Activated naive CD4-positive, alpha-beta T cell treated with anti-CD3 and anti-CD28 coated beads for 36 hours (primary cell): ENCODE results near the gene ANO2. TPM values are rescaled to one million over a fixed set of nuclear protein-coding genes. Genes with fewer than 3 reads are reported as not detected.

Experiments used
- CTCF ChIA-PET: fragments of 350-600 bp; sonication (Branson Sonifier 250); formaldehyde crosslinking; loops from one replicate; lab custom pipeline; 2021; ENCODE audit warnings: antibody characterized with exemption; lab: Charles Lee
- DNase-seq: peaks from one replicate; pipeline ENCODE4 v3.0.0-alpha.2; 2020
- H3K27ac Mint-ChIP-seq: one replicate; pipeline ENCODE4 v1.8.0; 2021; ENCODE audit warnings: mild to moderate bottlenecking, mixed read lengths
- H3K27me3 Mint-ChIP-seq: one replicate; pipeline ENCODE4 v1.8.0; 2021; ENCODE audit warnings: low read depth, mixed read lengths
- H3K36me3 Mint-ChIP-seq: one replicate; pipeline ENCODE4 v1.8.0; 2021; ENCODE audit warnings: low read depth, mixed read lengths
- H3K4me1 Mint-ChIP-seq: one replicate; pipeline ENCODE4 v1.8.0; 2021; ENCODE audit warnings: low read depth, mixed read lengths
- H3K4me3 Mint-ChIP-seq: one replicate; pipeline ENCODE4 v1.8.0; 2021; ENCODE audit warnings: mild to moderate bottlenecking, moderate library complexity, mixed read lengths
- H3K9me3 Mint-ChIP-seq: one replicate; pipeline ENCODE4 v1.8.0; 2021; ENCODE audit warnings: mixed read lengths
- intact Hi-C: fragments of 100-400 bp; cut with micrococcal nuclease; formaldehyde crosslinking; loops from one replicate; pipeline ENCODE4 v1.15.1; 2023
- total RNA-seq, 2 experiments: library from RNA; stranded (reverse); gene quantifications; one replicate each; pipeline ENCODE4 v1.2.3, GENCODE V29; 2021

ANO2 gene
- total RNA-seq, 2 experiments from 2014 or later: not detected

DNA sequence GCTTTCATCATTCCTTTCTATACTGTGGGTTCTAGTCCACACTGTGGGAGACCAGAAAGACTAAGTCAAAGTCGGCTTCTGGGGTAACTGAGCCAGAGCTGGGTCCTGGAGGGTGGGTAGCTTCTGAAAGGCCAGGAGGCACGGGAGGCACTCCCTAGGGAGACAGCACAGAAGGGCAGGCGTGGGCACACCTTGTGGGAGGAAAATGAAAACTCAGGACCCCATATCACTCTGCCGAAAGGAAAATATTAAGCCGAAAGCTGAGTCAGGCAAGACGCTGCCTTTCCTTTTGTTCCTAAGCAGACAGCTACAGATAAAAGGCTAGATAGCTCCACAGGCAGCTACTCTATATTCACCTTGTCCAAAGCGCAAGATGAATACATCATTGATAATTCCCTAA is 20.7 kb downstream of the ANO2 start:
- intact Hi-C loops: no loop called here
- DNase-seq: no peak
- peaks cover 12% of the 10 kb centered on the region for H3K27me3 Mint-ChIP-seq
- H3K4me1 Mint-ChIP-seq: no peaks in the 10 kb centered on the region
- no peak overlapping the region for H3K4me3 Mint-ChIP-seq
- no peaks in the 10 kb centered on the region for H3K36me3 Mint-ChIP-seq
- no peaks in the 10 kb centered on the region for H3K9me3 Mint-ChIP-seq
- H3K27ac Mint-ChIP-seq: no peak overlapping the region
- CTCF ChIA-PET: no interaction called here

DNA sequence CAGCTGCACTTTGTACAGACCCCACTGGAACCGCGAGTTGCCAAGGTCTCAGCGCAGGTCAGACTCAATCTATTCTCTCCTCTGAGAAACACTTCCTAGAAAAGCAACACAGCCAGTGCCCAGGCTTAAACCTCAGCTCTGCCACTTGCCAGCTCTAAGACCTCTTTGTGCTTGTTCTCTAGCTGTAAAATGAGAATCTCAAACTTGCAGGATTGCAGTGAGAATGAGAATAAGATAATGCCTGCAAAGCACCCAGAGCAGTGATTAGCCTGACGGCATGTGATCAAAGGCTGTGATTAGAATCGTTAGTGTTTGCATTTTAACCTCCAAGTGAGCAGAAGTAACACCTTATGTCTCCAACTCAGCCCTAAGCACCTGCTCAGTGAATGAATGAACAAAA is 21.3 kb downstream of the ANO2 start:
- no peak for DNase-seq
- intact Hi-C loops: no loop called here
- Mint-ChIP-seq H3K27me3 (peaks cover 12% of the 10 kb centered on the region), H3K27ac (no peak overlapping the region), H3K4me1 (no peaks in the 10 kb centered on the region), H3K4me3 (no peak overlapping the region), H3K9me3 (no peaks in the 10 kb centered on the region), H3K36me3 (no peaks in the 10 kb centered on the region)
- CTCF ChIA-PET: no interaction called here

DNA sequence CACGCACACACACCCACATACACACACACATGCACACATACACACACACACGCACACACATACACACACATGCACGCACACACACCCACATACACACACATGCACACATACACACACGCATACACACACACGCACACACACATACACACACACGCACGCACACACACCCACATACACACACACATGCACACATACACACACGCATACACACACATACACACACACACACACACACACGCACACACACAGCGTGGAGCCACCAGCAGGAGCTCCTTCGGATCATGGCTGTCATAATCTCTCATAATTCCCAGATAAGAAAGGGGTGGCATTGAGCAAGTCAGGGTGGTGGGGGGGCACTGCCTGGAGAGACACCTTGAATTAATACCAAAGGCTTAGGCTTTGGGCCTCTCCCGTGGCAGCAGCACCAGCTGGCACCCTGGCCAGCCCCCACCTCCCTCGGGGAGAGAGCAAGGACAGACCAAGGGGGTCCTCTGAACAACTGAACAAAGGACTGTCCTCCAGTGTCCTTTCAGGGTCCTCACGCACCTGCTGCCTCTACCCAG is 21.9 kb downstream of the ANO2 start:
- no peaks in the 10 kb centered on the region for H3K4me1 Mint-ChIP-seq
- H3K27ac Mint-ChIP-seq: no peak overlapping the region

DNA sequence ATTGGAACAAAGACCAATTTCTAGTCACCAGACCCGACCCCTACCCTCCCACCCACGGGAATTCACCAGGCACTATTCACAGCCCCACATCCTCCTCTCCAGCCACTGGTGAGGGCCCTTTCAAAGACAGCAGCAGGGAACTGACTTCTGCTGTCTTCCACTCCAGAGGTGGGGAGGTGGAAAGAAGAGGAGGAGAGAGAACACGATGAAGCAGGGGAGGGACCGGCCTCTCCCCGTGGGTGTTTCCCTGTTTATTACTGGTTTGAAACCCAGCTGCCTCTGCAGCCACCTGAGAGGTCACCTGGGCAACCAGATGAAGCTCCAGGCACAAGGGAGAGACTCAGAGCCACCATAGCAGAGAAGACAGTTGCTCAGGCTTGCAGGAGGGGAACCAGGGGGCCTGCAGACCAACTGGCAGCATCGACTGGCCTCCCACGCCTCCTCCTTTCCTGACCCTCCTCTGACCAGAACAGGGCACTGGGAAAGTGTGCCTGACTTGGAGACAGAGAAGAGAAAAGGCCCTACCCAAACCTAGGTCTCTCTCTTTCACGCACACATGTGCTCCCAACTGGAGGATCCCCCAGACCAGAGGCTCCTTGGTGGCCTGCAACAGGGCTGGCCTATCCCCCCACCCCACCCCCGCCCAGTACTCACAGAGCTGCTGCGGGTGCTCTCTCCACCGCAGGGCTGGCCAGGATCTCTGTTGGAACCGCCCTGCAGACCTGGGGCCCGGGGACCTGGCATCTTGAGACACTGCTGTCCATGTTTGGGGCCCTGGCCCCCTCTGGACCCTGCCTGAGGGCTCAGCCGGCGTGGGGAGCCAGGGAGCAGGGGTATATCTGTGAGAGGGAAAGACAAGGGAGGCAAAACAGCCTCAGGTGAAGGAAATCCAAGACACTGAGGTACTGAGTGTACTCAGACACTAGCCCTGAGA is 22.8 kb downstream of the ANO2 start:
- CTCF ChIA-PET: no interaction called here
- intact Hi-C loops: no loop called here
- DNase-seq: no peak
- no peaks in the 10 kb centered on the region for H3K9me3 Mint-ChIP-seq
- no peak overlapping the region for H3K4me3 Mint-ChIP-seq
- no peaks in the 10 kb centered on the region for H3K4me1 Mint-ChIP-seq
- H3K27me3 Mint-ChIP-seq: peaks cover 8% of the 10 kb centered on the region
- H3K27ac Mint-ChIP-seq: no peak overlapping the region
- no peaks in the 10 kb centered on the region for H3K36me3 Mint-ChIP-seq

More for the DNA sequence above, 21.9 kb downstream of the ANO2 start:
- CTCF ChIA-PET: no interaction called here
- no peak for DNase-seq
- no peaks in the 10 kb centered on the region for H3K9me3 Mint-ChIP-seq
- intact Hi-C loops: no loop called here
- H3K4me3 Mint-ChIP-seq: no peak overlapping the region
- H3K27me3 Mint-ChIP-seq: peaks cover 12% of the 10 kb centered on the region
- H3K36me3 Mint-ChIP-seq: no peaks in the 10 kb centered on the region

DNA sequence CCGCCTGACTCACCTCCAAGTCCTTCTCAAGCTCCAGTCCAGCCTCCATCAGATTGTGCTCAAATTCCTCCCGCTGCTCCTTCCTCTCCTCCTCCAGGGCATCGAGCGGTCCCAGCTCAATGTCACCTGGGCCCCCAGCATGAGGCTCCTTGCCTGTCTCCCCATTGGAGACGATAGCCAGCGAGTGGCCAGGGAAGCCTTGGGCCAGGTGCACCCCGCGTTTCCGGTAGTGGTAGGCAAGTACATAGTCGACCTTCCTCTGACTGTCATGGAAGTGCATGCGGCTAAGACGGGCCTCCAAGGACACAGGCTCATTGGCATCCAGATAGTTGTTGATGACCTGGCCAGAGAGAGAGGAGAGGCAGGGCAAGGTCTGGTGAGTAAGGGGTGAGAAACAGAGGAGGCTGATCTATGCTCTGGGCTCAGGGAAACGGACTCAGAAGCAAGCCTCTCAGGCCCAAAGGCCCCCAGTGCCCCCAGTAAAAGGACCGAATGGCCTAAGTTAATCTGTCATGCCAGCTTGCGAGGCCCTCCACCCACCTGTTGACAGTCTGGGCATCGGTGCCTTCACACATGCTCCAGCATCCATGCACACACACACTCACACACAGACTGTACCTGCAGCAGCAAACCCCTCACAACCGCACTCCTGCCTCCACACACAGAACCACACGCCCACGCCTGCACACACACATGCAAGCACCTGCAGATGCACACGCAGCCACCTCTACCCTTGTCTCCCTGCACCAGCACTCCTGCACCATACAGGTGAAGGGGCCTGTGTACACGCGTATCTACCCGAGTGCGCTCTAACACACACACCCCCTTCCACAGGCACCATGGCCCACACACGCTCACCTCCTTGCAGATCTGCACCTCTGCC is 23.8 kb downstream of the ANO2 start:
- no peak overlapping the region for H3K27ac Mint-ChIP-seq
- H3K9me3 Mint-ChIP-seq: no peaks in the 10 kb centered on the region

DNA sequence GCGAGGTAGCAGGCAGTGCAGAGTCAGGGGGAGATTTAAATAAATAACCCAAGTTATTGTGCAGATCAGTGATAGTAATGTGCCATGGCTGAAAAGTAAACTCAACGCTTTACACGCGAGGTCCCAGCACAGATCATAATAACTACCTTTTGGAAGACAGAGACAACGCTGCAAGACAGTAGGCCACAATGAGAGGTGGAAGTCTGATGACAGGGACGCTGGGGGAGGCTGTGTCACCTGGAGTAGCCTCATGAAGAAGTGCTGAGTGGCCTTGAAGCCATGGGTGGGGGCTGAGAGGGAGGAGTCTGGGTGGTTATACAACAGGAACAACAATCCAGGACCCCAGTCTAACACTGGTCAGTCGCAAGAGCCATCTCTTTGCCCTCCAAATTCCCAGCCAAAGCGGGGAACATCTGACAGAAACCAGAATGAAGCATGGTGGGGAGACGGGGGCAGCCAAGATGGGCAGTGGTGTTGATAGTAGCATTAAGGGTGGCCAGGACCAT is 28.2 kb downstream of the ANO2 start:
- no peak overlapping the region for H3K4me3 Mint-ChIP-seq
- H3K9me3 Mint-ChIP-seq: no peaks in the 10 kb centered on the region
- DNase-seq: no peak
- H3K4me1 Mint-ChIP-seq: no peaks in the 10 kb centered on the region
- H3K36me3 Mint-ChIP-seq: no peaks in the 10 kb centered on the region
- CTCF ChIA-PET: no interaction called here
- no peaks in the 10 kb centered on the region for H3K27me3 Mint-ChIP-seq
- intact Hi-C loops: no loop called here
- no peak overlapping the region for H3K27ac Mint-ChIP-seq

More for the DNA sequence above, 23.8 kb downstream of the ANO2 start:
- CTCF ChIA-PET: no interaction called here
- intact Hi-C loops: no loop called here
- no peak overlapping the region for H3K4me3 Mint-ChIP-seq
- no peaks in the 10 kb centered on the region for H3K4me1 Mint-ChIP-seq
- H3K36me3 Mint-ChIP-seq: no peaks in the 10 kb centered on the region
- no peak for DNase-seq
- peaks cover 5% of the 10 kb centered on the region for H3K27me3 Mint-ChIP-seq

DNA sequence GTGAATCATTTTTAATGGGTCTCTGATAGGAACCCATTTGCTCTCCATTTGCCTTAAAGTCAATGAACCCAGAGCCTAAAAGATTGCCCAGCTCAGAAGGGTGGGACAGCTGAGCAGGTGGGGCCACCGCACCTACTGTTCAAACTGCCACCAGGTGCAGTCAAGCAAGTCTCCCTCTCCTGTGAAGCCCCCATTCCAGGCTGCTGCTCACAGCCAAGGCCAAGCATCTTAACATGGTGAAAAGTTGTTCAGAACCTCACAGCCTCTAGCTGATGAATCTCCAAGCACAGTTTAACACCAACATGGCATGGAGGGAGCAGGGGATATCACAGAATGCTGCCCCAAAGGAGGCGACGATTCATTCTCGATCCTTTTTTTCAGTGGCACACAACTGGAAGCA is 29.5 kb downstream of the ANO2 start:
- H3K4me3 Mint-ChIP-seq: no peak overlapping the region
- no peaks in the 10 kb centered on the region for H3K27me3 Mint-ChIP-seq
- no peaks in the 10 kb centered on the region for H3K4me1 Mint-ChIP-seq
- intact Hi-C loops: no loop called here
- DNase-seq: no peak
- CTCF ChIA-PET: no interaction called here
- H3K36me3 Mint-ChIP-seq: no peaks in the 10 kb centered on the region
- H3K27ac Mint-ChIP-seq: no peak overlapping the region
- H3K9me3 Mint-ChIP-seq: no peaks in the 10 kb centered on the region

DNA sequence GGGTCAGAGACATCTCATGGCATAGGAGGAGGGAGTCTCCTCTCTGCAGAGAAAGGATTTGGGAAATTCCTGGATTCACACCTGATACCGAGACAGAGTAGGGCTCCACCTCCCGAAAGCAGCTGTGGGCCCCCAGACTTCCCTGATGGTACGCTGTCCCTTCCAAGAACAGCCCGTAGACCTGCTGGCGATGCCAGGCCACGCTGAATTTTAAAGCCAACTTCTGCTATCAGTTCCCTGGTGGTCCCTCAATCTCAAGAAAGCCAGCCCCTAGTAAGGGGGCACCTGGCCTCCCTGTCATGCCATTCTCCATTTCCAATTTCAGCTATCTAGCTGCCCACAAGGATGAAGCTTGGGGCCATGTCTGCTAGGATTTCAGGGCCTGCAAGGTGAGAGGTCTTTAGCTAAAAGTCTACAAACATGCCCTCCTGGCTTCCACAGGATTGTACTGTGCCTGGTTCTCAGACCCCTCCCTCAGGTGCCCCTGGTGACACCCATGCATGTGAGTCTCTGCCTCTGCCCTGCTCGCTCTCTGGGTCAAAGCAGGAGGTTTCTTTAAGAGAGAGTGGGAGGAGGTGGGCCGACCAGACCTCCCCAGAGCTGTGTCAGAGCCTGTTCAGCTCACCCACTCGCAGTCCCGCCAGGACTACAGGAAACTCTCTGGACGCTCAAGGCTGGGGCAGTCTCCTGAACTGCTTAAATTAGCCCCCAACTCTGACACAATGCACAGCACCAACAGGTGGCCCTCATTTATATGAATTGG is 30.5 kb downstream of the ANO2 start:
- CTCF ChIA-PET: no interaction called here

DNA sequence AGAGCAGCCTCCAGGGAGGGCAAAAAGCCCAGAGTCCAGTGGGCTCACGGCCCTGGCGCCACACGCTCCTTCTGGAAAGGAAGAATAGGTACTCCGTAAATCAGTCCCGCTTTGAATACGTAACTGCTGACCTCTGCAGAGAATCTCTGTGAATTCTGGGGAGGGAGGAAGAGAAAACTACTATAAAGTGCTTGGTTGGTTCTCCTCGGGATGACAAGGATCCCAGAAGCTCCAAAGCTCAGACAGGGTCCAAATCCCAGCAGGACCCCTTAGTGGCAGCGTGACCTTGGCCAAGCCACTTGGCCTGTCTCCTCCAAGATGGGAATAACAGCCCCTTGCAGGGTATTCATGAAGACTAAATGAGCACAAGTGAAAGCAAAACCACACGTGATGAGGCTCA is 31.7 kb downstream of the ANO2 start:
- Mint-ChIP-seq H3K27ac (no peak overlapping the region), H3K36me3 (no peaks in the 10 kb centered on the region), H3K9me3 (no peaks in the 10 kb centered on the region), H3K4me3 (no peak overlapping the region), H3K4me1 (no peaks in the 10 kb centered on the region), H3K27me3 (no peaks in the 10 kb centered on the region)
- CTCF ChIA-PET: interaction anchor here (0.7 kb wide), 1 partner anchor 1862 kb away, joined by 3 read pairs; no protein-coding TSS in a partner anchor
- intact Hi-C loops: no loop called here
- DNase-seq: no peak

More for the DNA sequence above, 30.5 kb downstream of the ANO2 start:
- H3K27ac Mint-ChIP-seq: no peak overlapping the region
- H3K27me3 Mint-ChIP-seq: no peaks in the 10 kb centered on the region
- no peak for DNase-seq
- H3K9me3 Mint-ChIP-seq: no peaks in the 10 kb centered on the region
- no peaks in the 10 kb centered on the region for H3K4me1 Mint-ChIP-seq
- H3K4me3 Mint-ChIP-seq: no peak overlapping the region
- H3K36me3 Mint-ChIP-seq: no peaks in the 10 kb centered on the region
- intact Hi-C loops: no loop called here

DNA sequence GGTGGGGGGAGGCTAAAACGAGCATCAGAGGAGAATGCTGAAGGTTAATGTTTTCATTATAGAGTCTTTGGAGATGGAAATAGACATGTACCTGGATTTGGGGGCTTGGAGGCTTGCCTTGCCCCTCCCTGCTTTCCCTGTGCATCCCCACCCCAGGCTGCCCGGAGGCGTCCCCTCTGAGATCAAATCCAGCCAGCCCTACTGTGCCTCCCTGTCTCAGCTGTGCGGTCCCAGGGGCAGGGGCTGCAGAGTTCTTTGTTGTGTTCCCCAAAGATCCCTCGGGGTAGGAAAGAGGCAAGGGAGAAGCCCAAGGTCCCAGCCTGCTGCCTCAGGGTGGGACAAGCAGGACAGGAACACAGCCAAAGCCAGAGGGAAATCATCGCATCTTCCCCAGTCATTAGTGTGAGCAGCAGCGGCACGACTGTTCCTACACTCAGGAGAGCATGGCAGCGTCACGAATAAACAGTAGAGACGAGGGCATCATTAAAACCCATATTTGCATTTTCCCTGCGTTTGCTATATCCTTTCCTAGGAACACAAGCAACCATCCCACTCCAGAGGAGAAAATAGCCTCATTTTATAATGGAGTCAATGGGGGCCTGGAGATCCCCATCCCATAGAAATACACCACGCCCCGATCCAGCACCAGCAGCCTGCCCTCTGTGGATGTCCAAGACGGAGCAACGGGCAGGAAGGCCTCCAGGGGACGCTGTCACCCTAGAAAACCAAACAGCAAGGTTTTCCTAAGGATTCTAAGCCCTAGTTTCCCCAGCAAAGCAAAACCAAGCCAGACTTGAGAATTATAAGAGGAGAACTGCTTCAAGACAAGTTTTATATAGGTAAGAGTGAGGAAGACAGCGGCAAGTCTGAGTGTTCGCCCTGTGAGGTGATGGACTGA is 32.4 kb downstream of the ANO2 start:
- Mint-ChIP-seq H3K9me3 (no peaks in the 10 kb centered on the region), H3K4me1 (no peaks in the 10 kb centered on the region), H3K4me3 (no peak overlapping the region), H3K27me3 (no peaks in the 10 kb centered on the region), H3K36me3 (no peaks in the 10 kb centered on the region), H3K27ac (no peak overlapping the region)
- CTCF ChIA-PET: no interaction called here
- DNase-seq: no peak
- intact Hi-C loops: no loop called here

DNA sequence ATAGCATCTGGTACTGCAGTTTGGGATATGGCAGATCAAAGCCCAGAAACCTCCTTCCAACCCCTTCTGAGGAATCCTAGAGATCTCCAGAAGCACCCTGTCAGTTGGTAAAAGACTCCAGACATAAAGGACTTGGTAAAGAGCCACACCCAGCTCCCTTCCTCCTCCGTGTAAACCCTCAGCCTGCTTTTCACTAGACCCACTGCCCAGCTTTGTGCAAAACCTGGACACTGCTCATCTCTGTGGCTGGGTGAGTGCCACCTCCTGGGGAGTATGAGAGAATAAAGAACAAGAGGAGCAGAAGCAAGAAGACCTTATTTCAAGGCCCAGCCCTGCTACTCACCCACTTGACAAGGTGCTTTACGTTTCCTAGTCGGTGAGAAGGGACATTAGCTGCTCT is 33.0 kb downstream of the ANO2 start:
- DNase-seq: no peak
- H3K36me3 Mint-ChIP-seq: no peaks in the 10 kb centered on the region
- intact Hi-C loops: no loop called here
- no peak overlapping the region for H3K27ac Mint-ChIP-seq
- no peak overlapping the region for H3K4me3 Mint-ChIP-seq
- no peaks in the 10 kb centered on the region for H3K27me3 Mint-ChIP-seq
- no peaks in the 10 kb centered on the region for H3K9me3 Mint-ChIP-seq
- H3K4me1 Mint-ChIP-seq: no peaks in the 10 kb centered on the region
- CTCF ChIA-PET: no interaction called here
